Panc1 (cell line): ENCODE results near the gene CNKSR1.

ENCODE experiments used
- POLR2AphosphoS5 ChIP-seq: IDR thresholded peaks from 2 replicates; pipeline ENCODE4 v1.6.1; 2012; ENCODE audit warnings: mild to moderate bottlenecking, low read depth, low read length, moderate library complexity
- SIN3A ChIP-seq: IDR thresholded peaks from 2 replicates; pipeline ENCODE4 v1.6.1; 2012; ENCODE audit warnings: low read depth, mild to moderate bottlenecking, low read length, moderate library complexity, borderline replicate concordance; ENCODE audit not compliant: insufficient read depth
- TCF7L2 ChIP-seq: IDR thresholded peaks from 2 replicates; pipeline ENCODE4 v1.6.1; 2011; ENCODE audit warnings: mild to moderate bottlenecking, low read depth, low read length, inconsistent platforms
- TF ChIP-seq, protein P1 (sequence below): fragments of 450-650 bp; IDR thresholded peaks from 2 replicates; pipeline ENCODE4 v1.5.1; 2017; ENCODE audit warnings: mild to moderate bottlenecking
- TF ChIP-seq, protein P2 (sequence below), 2 experiments: IDR thresholded peaks; 2 replicates each; pipeline ENCODE4 v1.6.1; 2011 to 2012; ENCODE audit warnings: low read depth in 2 of 2, control low read depth in 1 of 2, low read length in 1 of 2, mild to moderate bottlenecking in 1 of 2, moderate library complexity in 1 of 2; ENCODE audit not compliant: insufficient read depth in 1 of 2

DNA sequence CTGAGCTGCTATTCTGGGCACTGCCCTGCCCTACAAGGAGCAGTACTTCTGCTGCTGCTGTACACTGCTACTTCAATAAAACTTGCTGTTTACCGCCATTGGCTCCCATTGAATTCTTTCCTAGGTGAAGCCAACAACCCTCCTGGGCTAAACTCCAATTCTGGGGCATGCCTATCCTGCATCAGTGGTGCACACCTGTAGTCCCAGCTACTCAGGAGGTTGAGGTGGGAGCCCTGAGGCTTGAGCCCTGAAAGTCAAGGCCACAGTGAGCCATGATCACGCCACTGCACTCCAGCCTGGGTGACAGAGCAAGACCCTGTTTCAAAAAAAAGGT, 44.5 kb upstream of the CNKSR1 start:
- TF ChIP-seq, protein P1, sequence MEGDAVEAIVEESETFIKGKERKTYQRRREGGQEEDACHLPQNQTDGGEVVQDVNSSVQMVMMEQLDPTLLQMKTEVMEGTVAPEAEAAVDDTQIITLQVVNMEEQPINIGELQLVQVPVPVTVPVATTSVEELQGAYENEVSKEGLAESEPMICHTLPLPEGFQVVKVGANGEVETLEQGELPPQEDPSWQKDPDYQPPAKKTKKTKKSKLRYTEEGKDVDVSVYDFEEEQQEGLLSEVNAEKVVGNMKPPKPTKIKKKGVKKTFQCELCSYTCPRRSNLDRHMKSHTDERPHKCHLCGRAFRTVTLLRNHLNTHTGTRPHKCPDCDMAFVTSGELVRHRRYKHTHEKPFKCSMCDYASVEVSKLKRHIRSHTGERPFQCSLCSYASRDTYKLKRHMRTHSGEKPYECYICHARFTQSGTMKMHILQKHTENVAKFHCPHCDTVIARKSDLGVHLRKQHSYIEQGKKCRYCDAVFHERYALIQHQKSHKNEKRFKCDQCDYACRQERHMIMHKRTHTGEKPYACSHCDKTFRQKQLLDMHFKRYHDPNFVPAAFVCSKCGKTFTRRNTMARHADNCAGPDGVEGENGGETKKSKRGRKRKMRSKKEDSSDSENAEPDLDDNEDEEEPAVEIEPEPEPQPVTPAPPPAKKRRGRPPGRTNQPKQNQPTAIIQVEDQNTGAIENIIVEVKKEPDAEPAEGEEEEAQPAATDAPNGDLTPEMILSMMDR = no peak
- no peak for TF ChIP-seq POLR2AphosphoS5
- no peak for TF ChIP-seq SIN3A
- TF ChIP-seq, protein P2, sequence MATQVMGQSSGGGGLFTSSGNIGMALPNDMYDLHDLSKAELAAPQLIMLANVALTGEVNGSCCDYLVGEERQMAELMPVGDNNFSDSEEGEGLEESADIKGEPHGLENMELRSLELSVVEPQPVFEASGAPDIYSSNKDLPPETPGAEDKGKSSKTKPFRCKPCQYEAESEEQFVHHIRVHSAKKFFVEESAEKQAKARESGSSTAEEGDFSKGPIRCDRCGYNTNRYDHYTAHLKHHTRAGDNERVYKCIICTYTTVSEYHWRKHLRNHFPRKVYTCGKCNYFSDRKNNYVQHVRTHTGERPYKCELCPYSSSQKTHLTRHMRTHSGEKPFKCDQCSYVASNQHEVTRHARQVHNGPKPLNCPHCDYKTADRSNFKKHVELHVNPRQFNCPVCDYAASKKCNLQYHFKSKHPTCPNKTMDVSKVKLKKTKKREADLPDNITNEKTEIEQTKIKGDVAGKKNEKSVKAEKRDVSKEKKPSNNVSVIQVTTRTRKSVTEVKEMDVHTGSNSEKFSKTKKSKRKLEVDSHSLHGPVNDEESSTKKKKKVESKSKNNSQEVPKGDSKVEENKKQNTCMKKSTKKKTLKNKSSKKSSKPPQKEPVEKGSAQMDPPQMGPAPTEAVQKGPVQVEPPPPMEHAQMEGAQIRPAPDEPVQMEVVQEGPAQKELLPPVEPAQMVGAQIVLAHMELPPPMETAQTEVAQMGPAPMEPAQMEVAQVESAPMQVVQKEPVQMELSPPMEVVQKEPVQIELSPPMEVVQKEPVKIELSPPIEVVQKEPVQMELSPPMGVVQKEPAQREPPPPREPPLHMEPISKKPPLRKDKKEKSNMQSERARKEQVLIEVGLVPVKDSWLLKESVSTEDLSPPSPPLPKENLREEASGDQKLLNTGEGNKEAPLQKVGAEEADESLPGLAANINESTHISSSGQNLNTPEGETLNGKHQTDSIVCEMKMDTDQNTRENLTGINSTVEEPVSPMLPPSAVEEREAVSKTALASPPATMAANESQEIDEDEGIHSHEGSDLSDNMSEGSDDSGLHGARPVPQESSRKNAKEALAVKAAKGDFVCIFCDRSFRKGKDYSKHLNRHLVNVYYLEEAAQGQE (IDR thresholded peaks at IDR 0.05; ENCODE audit: insufficient read depth in 1 of 2, low read depth in 2 of 2, low read length in 1 of 2) = no peak
- TF ChIP-seq TCF7L2 = no peak
